LNCaP clone FGC (cell line): Measurements from ENCODE around the gene UGT1A10.
"Not testable (repeated sequence)": the region's sequence is repeated elsewhere in the genome, so short reads cannot be mapped to it uniquely, and the experiment has no call there.

Experiments used
- DNase-seq: peaks from one replicate; pipeline ENCODE4 v3.0.0-alpha.2; 2011; ENCODE audit warnings: low read depth
- H3K4me3 ChIP-seq: 2 replicates; pipeline ENCODE4 v1.5.1; 2011; ENCODE audit warnings: mild to moderate bottlenecking, low read depth, low read length, control low read depth
- CTCF ChIP-seq: IDR thresholded peaks from 2 replicates; pipeline ENCODE4 v1.5.1; 2012; ENCODE audit warnings: mild to moderate bottlenecking; ENCODE audit not compliant: control insufficient read depth, insufficient read depth; ENCODE audit errors: extremely low read depth

Gene UGT1A10

GRCh38 chr2:233712611-233713261, 76.5 kb downstream of the UGT1A10 start, which contains the start of gene UGT1A5:
UGT1A5 (plus strand) TSS chr2:233712907; CDS start chr2:233712992, 85 bp downstream.
- DNase-seq: no peak
- TF ChIP-seq CTCF: no peak
- no peak within 1 kb of the TSS for H3K4me3 ChIP-seq

- no peak for DNase-seq
- TF ChIP-seq CTCF: no peak
- H3K4me3 ChIP-seq: no peak overlapping the region
Measured at GRCh38 chr2:233713262-233713615, 77.0 kb downstream of the UGT1A10 start.

- no peak for DNase-seq
- no peak for TF ChIP-seq CTCF
- H3K4me3 ChIP-seq: no peak overlapping the region
Measured at GRCh38 chr2:233714121-233714520, 77.9 kb downstream of the UGT1A10 start.

- no peak for TF ChIP-seq CTCF
- DNase-seq: no peak
- H3K4me3 ChIP-seq: no peak within 1 kb of the TSS
Measured at GRCh38 chr2:233718552-233718951, 82.3 kb downstream of the UGT1A10 start, which contains the start of gene UGT1A4. UGT1A4 (plus strand) TSS chr2:233718736; CDS start chr2:233718821, 85 bp downstream.

GRCh38 chr2:233728723-233729301, 92.6 kb downstream of the UGT1A10 start, which contains the start of gene UGT1A3:
UGT1A3 (plus strand) TSS chr2:233729042; CDS start chr2:233729127, 85 bp downstream.
- no peak for DNase-seq
- H3K4me3 ChIP-seq: no peak within 1 kb of the TSS
- TF ChIP-seq CTCF: no peak

- not testable (repeated sequence) for H3K4me3 ChIP-seq, DNase-seq
Measured at GRCh38 chr2:233736868-233737653, 100.8 kb downstream of the UGT1A10 start.

- no peak for DNase-seq
- no peak for TF ChIP-seq CTCF
- no peak overlapping the region for H3K4me3 ChIP-seq
Measured at GRCh38 chr2:233740870-233741269, 104.6 kb downstream of the UGT1A10 start.
